Astrocyte (in vitro differentiated cells and primary cell): ENCODE data around the gene KIAA0513. TPM values are rescaled to one million over a fixed set of nuclear protein-coding genes. Genes with fewer than 3 reads are reported as not detected.

Experiments used
- DNase-seq: peaks from one replicate; pipeline ENCODE4 v3.0.0-alpha.2; 2010; ENCODE audit warnings: low read depth
- FAIRE-seq: peaks from 2 replicates; lab custom pipeline; 2011; peaks lifted over from hg19 to GRCh38; lab: Jason Lieb, UNC
- H2AFZ ChIP-seq: 2 replicates; pipeline ENCODE4 v1.6.0; 2012; ENCODE audit warnings: low read depth, low read length, inconsistent platforms
- H3K27ac ChIP-seq: 2 replicates; pipeline ENCODE4 v1.5.1; 2011; ENCODE audit warnings: low read depth, low read length, inconsistent platforms
- H3K27me3 ChIP-seq: 2 replicates; pipeline ENCODE4 v1.6.0; 2011; ENCODE audit warnings: low read length, inconsistent platforms; ENCODE audit not compliant: insufficient read depth
- H3K36me3 ChIP-seq: 2 replicates; pipeline ENCODE4 v1.5.1; 2011; ENCODE audit warnings: low read length, inconsistent platforms; ENCODE audit not compliant: insufficient read depth
- H3K4me1 ChIP-seq: 2 replicates; pipeline ENCODE4 v1.5.1; 2011; ENCODE audit warnings: low read length, inconsistent platforms; ENCODE audit not compliant: insufficient read depth
- H3K4me2 ChIP-seq: 2 replicates; pipeline ENCODE4 v1.6.0; 2012; ENCODE audit warnings: low read length, inconsistent platforms
- H3K4me3 ChIP-seq: 2 replicates; pipeline ENCODE4 v1.5.1; 2011; ENCODE audit warnings: low read depth, mild to moderate bottlenecking, low read length, inconsistent platforms; ENCODE audit not compliant: insufficient read depth
- H3K79me2 ChIP-seq: 2 replicates; pipeline ENCODE4 v1.6.0; 2012; ENCODE audit warnings: mild to moderate bottlenecking, low read length, inconsistent platforms; ENCODE audit not compliant: insufficient read depth
- H3K9ac ChIP-seq: 2 replicates; pipeline ENCODE4 v1.6.0; 2012; ENCODE audit warnings: mild to moderate bottlenecking, low read length, inconsistent platforms
- H3K9me3 ChIP-seq: 2 replicates; pipeline ENCODE4 v1.5.1; 2012; ENCODE audit warnings: low read depth, mild to moderate bottlenecking, low read length, inconsistent platforms; ENCODE audit not compliant: insufficient read depth
- H4K20me1 ChIP-seq: 2 replicates; pipeline ENCODE4 v1.6.0; 2012; ENCODE audit warnings: low read length, inconsistent platforms; ENCODE audit not compliant: insufficient read depth
- H3K27ac Mint-ChIP-seq: one replicate; pipeline ENCODE4 v1.8.0; 2021; ENCODE audit warnings: mild to moderate bottlenecking, mixed read lengths; ENCODE audit not compliant: unreplicated experiment
- H3K27me3 Mint-ChIP-seq: one replicate; pipeline ENCODE4 v1.8.0; 2021; ENCODE audit warnings: low read depth, mixed read lengths; ENCODE audit not compliant: unreplicated experiment
- H3K36me3 Mint-ChIP-seq: one replicate; pipeline ENCODE4 v1.8.0; 2021; ENCODE audit warnings: low read depth, mixed read lengths; ENCODE audit not compliant: unreplicated experiment
- H3K4me1 Mint-ChIP-seq: one replicate; pipeline ENCODE4 v1.8.0; 2021; ENCODE audit warnings: low read depth, mixed read lengths; ENCODE audit not compliant: unreplicated experiment
- H3K4me3 Mint-ChIP-seq: one replicate; pipeline ENCODE4 v1.8.0; 2021; ENCODE audit warnings: mild to moderate bottlenecking, moderate library complexity, mixed read lengths; ENCODE audit not compliant: unreplicated experiment
- H3K9me3 Mint-ChIP-seq: one replicate; pipeline ENCODE4 v1.8.0; 2021; ENCODE audit warnings: mild to moderate bottlenecking, mixed read lengths; ENCODE audit not compliant: unreplicated experiment
- CTCF ChIP-seq: IDR thresholded peaks from 2 replicates; pipeline ENCODE4 v1.5.1; 2011; ENCODE audit warnings: low read depth, mild to moderate bottlenecking, inconsistent platforms, low read length, moderate library complexity; ENCODE audit not compliant: insufficient read depth
- EZH2 ChIP-seq: IDR thresholded peaks from 2 replicates; pipeline ENCODE4 v1.6.1; 2012; ENCODE audit warnings: mild to moderate bottlenecking, low read length, inconsistent platforms; ENCODE audit not compliant: insufficient read depth
- total RNA-seq: library from RNA; stranded (reverse); gene quantifications from 2 replicates; pipeline ENCODE4 v1.2.1, GENCODE V29; 2021

The KIAA0513 gene
- total RNA-seq, 1 donor from 2014 or later = 7.5 TPM

GRCh38 chr16:85142771-85143211 is 115.2 kb downstream of the KIAA0513 start:
- Histone ChIP-seq H3K79me2 (no peaks in the 10 kb centered on the region), H3K27ac (no peak overlapping the region), H3K9me3 (no peaks in the 10 kb centered on the region), H3K9ac (no peak overlapping the region), H3K27me3 (no peaks in the 10 kb centered on the region), H3K4me2 (no peak overlapping the region), H2AFZ (no peak overlapping the region), H3K36me3 (no peaks in the 10 kb centered on the region), H4K20me1 (no peaks in the 10 kb centered on the region), H3K4me3 (no peak overlapping the region), H3K4me1 (peaks cover under 1% of the 10 kb centered on the region)
- Mint-ChIP-seq H3K27me3 (peaks cover 39% of the 10 kb centered on the region), H3K4me1 (peaks cover 3% of the 10 kb centered on the region), H3K9me3 (peaks cover 7% of the 10 kb centered on the region), H3K27ac (no peak overlapping the region), H3K36me3 (no peaks in the 10 kb centered on the region), H3K4me3 (no peak overlapping the region)
- DNase-seq (no peak), FAIRE-seq (no peak)
- no peak for TF ChIP-seq CTCF
- no peak for TF ChIP-seq EZH2

Other genes with a start within 250 kb of the KIAA0513 start
- gene CRISPLD2, start 207.8 kb upstream of the KIAA0513 start, total RNA-seq = 1.8 and 2.4 TPM in 2 replicates
- 56.2 and 59.2 TPM in 2 replicates for gene ZDHHC7, start 16.3 kb upstream of the KIAA0513 start, total RNA-seq
- not detected in 2 replicates for gene CIBAR2, start 84.7 kb downstream of the KIAA0513 start, total RNA-seq